HUES6 (cell line): ENCODE results near the gene KIF5A.
A peak's percentile ranks its signal among the peaks of the same experiment; 100 is the strongest.

Source experiments
- H3K27ac ChIP-seq: 2 replicates; pipeline ENCODE4 v1.7.0; 2013; ENCODE audit warnings: low read depth, mild to moderate bottlenecking, low read length, inconsistent platforms
- H3K27me3 ChIP-seq: 2 replicates; pipeline ENCODE4 v1.6.1; 2013; ENCODE audit warnings: low read length; ENCODE audit not compliant: control insufficient read depth, insufficient read depth
- H3K36me3 ChIP-seq: 2 replicates; pipeline ENCODE4 v1.6.1; 2013; ENCODE audit warnings: low read length; ENCODE audit not compliant: control insufficient read depth, insufficient read depth
- H3K4me1 ChIP-seq: 2 replicates; pipeline ENCODE4 v1.6.1; 2013; ENCODE audit warnings: low read length; ENCODE audit not compliant: control insufficient read depth, insufficient read depth
- H3K4me3 ChIP-seq: 2 replicates; pipeline ENCODE4 v1.5.1; 2013; ENCODE audit warnings: low read depth, low read length
- H3K9ac ChIP-seq: one replicate; pipeline ENCODE4 v1.6.1; 2013; ENCODE audit warnings: mild to moderate bottlenecking, low read length
- H3K9me3 ChIP-seq: 2 replicates; pipeline ENCODE4 v1.6.1; 2013; ENCODE audit warnings: low read depth, low read length; ENCODE audit not compliant: control insufficient read depth, insufficient read depth

KIF5A gene

DNA sequence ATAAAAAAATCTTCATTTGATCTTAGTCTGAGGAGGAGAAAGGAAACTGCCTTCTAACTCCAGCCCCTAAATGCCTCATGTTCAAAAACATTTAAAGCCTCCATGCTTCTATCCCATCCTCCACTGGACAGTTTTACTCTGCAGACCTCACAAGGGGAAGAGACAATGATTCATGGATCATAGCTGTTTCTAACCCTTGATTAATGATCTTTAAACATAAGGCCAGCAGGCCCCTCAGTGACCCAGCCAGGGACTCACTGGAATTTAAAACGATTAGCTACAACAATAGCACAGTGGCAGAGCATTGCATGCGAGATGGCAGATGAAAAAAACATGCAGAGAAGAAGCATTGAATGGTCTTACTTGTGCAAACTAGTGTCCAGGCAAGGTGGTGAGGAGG lies 8.8 kb upstream of the KIF5A start:
- no peak overlapping the region for H3K27ac ChIP-seq
- no peak overlapping the region for H3K4me3 ChIP-seq
- H3K4me1 ChIP-seq, result peaks cover 4% of the 10 kb centered on the region
- peaks cover 48% of the 10 kb centered on the region for H3K36me3 ChIP-seq
- H3K27me3 ChIP-seq, result no peaks in the 10 kb centered on the region
- no peak overlapping the region for H3K9ac ChIP-seq
- no peaks in the 10 kb centered on the region for H3K9me3 ChIP-seq

DNA sequence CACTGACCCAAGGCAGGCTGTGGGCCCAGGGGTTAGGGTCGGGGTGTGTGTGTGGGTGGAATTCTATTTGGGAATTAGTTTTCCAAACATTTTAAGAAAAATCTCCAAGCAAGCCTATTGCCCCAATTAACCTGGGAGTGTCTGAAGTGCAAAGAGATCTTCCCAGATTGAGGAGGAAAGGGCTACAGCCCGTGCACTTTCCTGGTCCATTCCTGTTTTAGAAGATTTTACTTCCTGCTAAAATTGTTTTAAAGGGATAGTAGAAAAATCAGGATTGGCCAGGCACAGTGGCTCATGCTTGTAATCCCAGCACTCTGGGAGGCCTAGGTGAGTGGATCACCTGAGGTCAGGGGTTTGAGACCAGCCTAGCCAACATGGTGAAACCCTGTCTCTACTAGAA lies 8.1 kb upstream of the KIF5A start:
- Histone ChIP-seq H3K4me3 (no peak overlapping the region), H3K4me1 (peaks cover 8% of the 10 kb centered on the region), H3K27ac (no peak overlapping the region), H3K9me3 (no peaks in the 10 kb centered on the region), H3K9ac (no peak overlapping the region), H3K27me3 (no peaks in the 10 kb centered on the region), H3K36me3 (peaks cover 42% of the 10 kb centered on the region)

DNA sequence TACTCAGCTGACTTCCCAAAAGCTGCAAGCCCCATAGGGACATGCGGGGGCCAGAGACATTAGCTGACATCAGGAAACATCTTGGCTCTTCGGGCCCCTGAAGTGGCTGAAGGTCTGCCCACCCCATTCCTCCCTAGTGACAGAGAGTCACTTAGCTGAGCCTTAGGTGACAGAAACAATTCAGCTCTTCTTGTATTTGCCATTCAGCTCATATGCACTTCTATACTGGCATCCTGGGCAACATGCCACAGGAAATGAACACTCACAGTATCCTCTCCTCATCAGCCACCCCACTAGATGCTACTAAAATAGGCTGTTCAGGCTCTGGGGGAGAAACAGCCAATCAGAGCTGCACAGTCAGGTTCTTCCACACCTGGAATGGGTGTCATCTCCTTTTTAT lies 6.3 kb upstream of the KIF5A start:
- Histone ChIP-seq H3K4me1 (peaks cover 8% of the 10 kb centered on the region), H3K27ac (no peak overlapping the region), H3K9ac (peak overlapping the region; percentile 8), H3K27me3 (peaks cover 8% of the 10 kb centered on the region; the same call in 1 of the 2 replicates), H3K4me3 (no peak overlapping the region), H3K9me3 (no peaks in the 10 kb centered on the region), H3K36me3 (peaks cover 32% of the 10 kb centered on the region)

DNA sequence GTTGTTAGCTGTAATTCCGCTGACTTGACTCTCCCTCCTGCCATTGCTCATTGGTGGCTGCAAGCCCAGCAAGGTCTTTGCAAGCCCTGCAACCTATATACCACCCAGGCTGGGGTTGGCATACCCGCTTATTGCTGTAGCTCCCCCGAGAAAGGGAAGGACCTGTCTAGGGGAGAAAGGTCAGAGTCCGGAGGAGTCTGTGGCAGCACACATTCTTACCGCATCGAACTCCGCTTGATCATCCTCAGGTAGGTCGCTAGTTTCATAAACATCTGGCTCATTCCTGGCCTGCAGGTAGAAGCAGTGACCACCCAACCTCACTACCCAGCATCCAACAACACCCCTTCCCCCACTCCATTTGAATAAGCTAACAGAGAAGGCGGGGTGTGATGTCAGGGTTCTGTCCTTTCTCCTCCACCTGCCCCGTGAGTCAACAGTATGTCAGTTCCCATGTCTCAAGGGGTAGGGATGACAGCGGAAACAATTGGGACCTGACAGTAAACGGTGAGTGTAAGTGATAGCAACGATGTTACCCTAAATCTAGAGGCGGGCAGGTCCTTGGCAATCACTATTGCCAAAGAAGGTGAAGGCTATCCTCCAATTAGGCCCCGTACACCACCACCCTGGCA lies 3.9 kb upstream of the KIF5A start:
- Histone ChIP-seq H3K27ac (no peak overlapping the region), H3K36me3 (peaks cover 17% of the 10 kb centered on the region), H3K9ac (peak overlapping the region; percentile 87), H3K4me1 (peaks cover 15% of the 10 kb centered on the region), H3K27me3 (peaks cover 28% of the 10 kb centered on the region), H3K4me3 (peak overlapping the region; percentile 80), H3K9me3 (no peaks in the 10 kb centered on the region)

DNA sequence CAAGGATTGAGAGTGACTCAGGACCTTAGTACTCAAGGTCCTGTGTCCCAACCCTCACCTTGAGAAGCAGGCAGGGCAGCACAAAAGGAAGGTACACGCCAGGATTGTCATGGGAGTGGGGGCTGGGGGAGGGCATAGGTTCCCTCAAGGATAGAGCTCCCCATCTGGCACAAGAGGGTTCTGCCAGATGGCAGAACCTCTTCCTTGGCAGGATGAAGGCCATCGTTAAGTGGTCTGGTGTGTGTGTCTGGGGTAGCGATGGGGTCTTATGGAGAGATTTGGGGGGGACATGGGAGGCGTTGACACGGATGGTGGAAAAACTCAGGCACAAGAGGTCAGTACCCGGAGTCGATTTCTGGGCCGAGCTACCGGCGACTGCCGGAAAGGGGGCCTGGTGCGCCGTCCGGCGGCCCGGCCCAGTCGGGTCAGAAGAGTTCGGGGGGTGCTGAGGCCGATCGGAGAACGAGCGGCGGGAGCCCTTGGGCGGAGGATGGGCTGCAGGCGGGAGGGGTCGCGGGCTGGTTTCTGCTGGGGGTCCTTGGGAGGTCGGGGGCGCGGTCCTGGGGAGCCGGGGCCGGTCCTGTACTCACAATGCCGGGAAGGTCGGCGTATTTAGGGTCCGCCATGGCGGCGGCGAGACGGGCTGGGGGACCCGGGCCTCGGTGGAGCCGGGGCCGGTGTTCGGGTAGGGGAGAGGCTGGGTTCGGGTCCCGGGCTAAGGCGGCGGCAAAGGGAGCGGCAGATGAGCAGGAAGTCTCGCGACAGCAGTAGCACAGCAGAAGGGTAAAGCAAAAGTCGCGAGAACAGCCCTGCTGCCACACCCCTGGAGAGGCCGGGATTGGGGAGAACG lies 3.2 kb upstream of the KIF5A start, which contains the start of gene DCTN2:
TSS of gene DCTN2 (minus strand) at position 755 of the 850 bp plus-strand sequence. CDS start at position 626, 129 bp downstream.
- H3K27me3 ChIP-seq, result peaks cover 33% of the 10 kb centered on the region
- no peaks in the 10 kb centered on the region for H3K9me3 ChIP-seq
- peak within 1 kb of the TSS; percentile 83; the same call in 1 of the 2 replicates for H3K27ac ChIP-seq
- peaks cover 9% of the 10 kb centered on the region for H3K36me3 ChIP-seq
- peaks cover 15% of the 10 kb centered on the region for H3K4me1 ChIP-seq
- peak within 1 kb of the TSS; percentile 87 for H3K9ac ChIP-seq
- H3K4me3 ChIP-seq, result peak within 1 kb of the TSS; percentile 80

DNA sequence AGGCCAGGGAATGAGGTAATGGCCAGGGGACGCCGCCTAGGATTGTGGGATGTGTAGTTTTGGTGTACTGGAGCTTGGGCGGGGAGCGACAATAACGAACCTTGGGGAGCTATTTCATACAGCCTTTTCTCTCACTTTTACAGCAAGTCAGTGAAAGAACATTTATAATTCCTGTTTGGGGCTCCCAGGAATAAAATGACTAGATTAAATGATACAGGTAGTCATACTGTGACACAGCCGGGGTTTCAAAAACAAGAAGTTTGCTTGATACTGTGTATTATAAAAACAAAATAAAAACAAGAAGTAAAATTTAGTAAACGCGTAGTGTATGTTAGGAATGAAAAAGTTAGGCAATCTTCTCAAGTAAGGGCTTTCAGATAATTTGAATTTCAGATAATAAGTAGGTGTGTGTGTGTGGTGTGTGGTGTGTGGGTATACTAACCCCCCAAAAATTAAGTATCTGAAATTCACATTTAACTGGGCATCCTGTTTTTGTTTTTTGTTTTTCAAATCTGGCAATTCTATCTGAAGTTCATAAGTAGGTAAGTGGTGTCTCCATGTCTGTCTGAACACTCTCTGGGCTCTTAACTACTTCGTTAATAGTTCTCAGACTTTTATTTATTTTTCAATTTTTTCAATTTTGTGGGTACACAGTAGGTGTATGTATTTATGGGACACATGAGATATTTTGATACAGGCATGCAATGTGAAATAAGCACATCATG lies 2.4 kb upstream of the KIF5A start:
- H3K27ac ChIP-seq, result no peak overlapping the region
- peaks cover 33% of the 10 kb centered on the region for H3K27me3 ChIP-seq
- H3K4me1 ChIP-seq, result peaks cover 18% of the 10 kb centered on the region
- peak overlapping the region; percentile 87 for H3K9ac ChIP-seq
- peak overlapping the region; percentile 80 for H3K4me3 ChIP-seq
- peaks cover 6% of the 10 kb centered on the region; the same call in 1 of the 2 replicates for H3K36me3 ChIP-seq
- no peaks in the 10 kb centered on the region for H3K9me3 ChIP-seq

DNA sequence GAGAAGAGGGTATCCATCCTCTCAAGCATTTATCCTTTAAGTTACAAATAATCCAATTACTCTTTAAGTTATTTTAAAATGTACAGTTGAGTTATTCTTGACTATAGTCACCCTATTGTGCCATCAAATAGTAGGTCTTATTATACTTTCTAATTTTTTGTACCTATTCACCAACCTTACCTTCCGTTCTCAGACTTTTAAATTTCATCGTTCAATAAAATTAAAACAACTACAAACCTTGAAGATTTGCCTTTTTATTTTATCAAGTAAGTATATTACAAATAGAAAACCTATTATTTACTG lies 1.9 kb upstream of the KIF5A start:
- peaks cover 23% of the 10 kb centered on the region for H3K4me1 ChIP-seq
- peaks cover 33% of the 10 kb centered on the region for H3K27me3 ChIP-seq
- H3K27ac ChIP-seq, result no peak overlapping the region
- H3K36me3 ChIP-seq, result peaks cover 4% of the 10 kb centered on the region; the same call in 1 of the 2 replicates
- no peak overlapping the region for H3K9ac ChIP-seq
- no peak overlapping the region for H3K4me3 ChIP-seq
- H3K9me3 ChIP-seq, result no peaks in the 10 kb centered on the region

DNA sequence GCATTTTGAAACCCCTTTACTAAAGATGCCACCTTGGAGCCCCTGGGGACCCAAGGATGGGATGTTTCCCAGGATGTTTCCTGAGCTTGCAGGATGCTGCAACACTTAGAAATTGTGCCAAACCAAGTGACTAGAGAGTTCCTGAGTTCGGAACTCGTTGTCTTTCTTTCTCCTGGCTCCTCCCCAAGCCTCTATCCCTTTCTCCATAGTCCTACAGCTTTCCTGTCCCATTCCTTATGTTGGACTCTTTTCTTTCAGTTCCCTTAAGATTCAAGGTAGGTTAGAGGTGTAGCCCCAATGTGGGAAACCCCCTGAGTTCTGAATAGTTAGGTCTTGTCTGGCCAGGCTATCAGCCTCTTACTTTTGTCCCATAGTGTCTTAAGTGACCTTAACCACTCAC lies 1.4 kb upstream of the KIF5A start:
- no peak overlapping the region for H3K27ac ChIP-seq
- H3K4me1 ChIP-seq, result peaks cover 26% of the 10 kb centered on the region
- peaks cover 33% of the 10 kb centered on the region for H3K27me3 ChIP-seq
- H3K9ac ChIP-seq, result no peak overlapping the region
- H3K4me3 ChIP-seq, result no peak overlapping the region
- peaks cover 4% of the 10 kb centered on the region; the same call in 1 of the 2 replicates for H3K36me3 ChIP-seq
- no peaks in the 10 kb centered on the region for H3K9me3 ChIP-seq

DNA sequence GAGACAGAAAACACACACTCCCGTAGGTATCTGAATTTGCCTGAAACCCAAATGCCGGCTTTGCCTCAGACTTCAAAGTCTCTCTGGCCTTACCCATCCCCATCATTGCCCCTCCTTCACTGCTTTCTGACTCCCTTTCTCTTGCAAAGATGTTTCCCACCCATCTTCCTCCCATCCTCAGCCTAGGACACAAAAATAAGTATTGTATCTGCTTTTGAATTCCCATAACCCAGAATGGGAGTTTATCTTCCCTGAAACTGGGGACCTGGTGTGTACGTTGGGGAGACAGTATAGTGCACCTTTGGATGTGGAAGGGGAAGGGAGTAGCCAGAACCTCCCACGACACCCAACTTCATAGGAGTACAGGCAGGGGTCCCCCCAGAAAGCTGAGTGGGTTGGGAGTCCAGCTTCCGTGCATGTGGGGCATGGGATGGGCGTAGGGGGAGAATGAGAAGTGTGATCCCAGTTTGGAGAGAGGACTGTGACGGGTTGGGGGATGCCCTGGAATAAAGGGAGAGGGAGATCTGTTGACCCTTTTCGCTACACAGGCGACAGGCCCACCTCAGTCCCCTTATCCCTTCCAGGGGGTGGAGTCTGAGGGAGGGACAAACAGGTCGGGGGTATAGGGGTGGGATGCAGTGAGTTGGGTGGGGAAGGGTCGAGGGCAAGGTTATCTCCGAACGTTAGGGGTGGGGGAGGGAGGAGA lies 488 bp upstream of the KIF5A start:
- Histone ChIP-seq H3K9me3 (no peaks in the 10 kb centered on the region), H3K4me1 (peaks cover 26% of the 10 kb centered on the region), H3K27ac (no peak overlapping the region), H3K36me3 (peaks cover 4% of the 10 kb centered on the region; the same call in 1 of the 2 replicates), H3K4me3 (peak overlapping the region; percentile 87), H3K27me3 (peaks cover 33% of the 10 kb centered on the region), H3K9ac (no peak overlapping the region)

DNA sequence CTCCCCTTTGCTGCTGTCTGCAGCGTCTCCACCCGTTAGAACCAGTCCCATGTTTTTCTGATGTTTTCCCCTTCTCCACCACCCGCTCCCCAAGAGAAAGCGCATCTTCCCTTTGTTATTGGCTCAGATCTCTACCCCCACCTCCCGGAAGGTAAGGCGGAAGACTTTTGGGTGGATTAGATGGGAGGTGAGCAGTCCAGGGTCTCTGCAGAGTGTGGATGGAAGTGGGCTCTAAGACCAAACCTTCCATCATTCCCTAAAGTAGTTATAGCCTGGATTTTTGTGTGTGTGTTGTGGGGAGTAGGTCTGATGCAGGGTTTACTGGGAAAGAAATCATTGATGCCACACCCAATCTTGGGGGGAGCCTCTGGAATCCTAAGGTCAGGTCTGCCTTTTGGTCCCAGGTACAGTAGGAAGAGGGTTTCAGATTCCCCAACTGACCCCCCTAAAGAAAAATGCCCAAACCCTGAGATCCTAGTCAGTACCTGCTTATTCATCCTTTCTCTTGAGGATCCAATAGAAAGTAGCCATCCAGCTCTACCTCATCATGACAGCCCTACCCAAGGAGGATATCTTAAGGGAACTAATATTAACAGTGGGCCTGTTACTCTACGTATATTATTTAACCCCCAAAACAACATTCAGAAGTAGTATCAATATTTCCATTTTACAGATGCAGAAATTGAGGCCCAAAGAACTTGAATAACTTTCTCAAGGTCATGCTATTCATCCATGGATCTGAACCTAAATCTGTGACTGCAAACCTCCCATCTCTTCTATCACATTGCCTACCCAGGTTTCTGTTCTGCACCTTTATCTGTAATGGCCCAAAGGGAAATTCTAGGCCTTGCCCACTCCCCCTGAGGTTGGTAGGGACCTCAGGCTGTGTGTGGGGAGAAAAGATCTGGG lies 1.1 kb downstream of the KIF5A start:
- Histone ChIP-seq H3K27ac (no peak overlapping the region), H3K27me3 (peaks cover 33% of the 10 kb centered on the region), H3K36me3 (no peaks in the 10 kb centered on the region), H3K4me1 (peaks cover 24% of the 10 kb centered on the region), H3K9ac (no peak overlapping the region), H3K4me3 (peak overlapping the region; percentile 87), H3K9me3 (no peaks in the 10 kb centered on the region)
